Measurements from ENCODE around the gene PVR. TPM values are rescaled to one million over a fixed set of nuclear protein-coding genes. Genes with fewer than 3 reads are reported as not detected.
"Not testable (repeated sequence)": the region's sequence is repeated elsewhere in the genome, so short reads cannot be mapped to it uniquely, and the experiment has no call there.

PVR gene
- total RNA-seq, 1 donor: 156 TPM

GRCh38 chr19:44703336-44704078 is 59.8 kb downstream of the PVR start:
- no peak overlapping the region for H3K4me3 ChIP-seq (ENCODE audit: low read depth, low read length)
- TF ChIP-seq CTCF (IDR thresholded peaks at IDR 0.05; ENCODE audit: insufficient read depth, low read depth, low read length): no peak
- DNase-seq (ENCODE audit: low read depth): no peak

- DNase-seq (ENCODE audit: low read depth): no peak
- no peak for TF ChIP-seq CTCF (IDR thresholded peaks at IDR 0.05; ENCODE audit: insufficient read depth, low read depth, low read length)
Observed at GRCh38 chr19:44704982-44705381, 61.3 kb downstream of the PVR start.

GRCh38 chr19:44705502-44706010 is 61.8 kb downstream of the PVR start:
- no peak overlapping the region for H3K4me3 ChIP-seq (ENCODE audit: low read depth, low read length)
- TF ChIP-seq CTCF (IDR thresholded peaks at IDR 0.05; ENCODE audit: insufficient read depth, low read depth, low read length): no peak
- DNase-seq (ENCODE audit: low read depth): no peak

More at GRCh38 chr19:44704982-44705381, 61.3 kb downstream of the PVR start:
- H3K4me3 ChIP-seq (ENCODE audit: low read depth, low read length): no peak overlapping the region

DNA sequence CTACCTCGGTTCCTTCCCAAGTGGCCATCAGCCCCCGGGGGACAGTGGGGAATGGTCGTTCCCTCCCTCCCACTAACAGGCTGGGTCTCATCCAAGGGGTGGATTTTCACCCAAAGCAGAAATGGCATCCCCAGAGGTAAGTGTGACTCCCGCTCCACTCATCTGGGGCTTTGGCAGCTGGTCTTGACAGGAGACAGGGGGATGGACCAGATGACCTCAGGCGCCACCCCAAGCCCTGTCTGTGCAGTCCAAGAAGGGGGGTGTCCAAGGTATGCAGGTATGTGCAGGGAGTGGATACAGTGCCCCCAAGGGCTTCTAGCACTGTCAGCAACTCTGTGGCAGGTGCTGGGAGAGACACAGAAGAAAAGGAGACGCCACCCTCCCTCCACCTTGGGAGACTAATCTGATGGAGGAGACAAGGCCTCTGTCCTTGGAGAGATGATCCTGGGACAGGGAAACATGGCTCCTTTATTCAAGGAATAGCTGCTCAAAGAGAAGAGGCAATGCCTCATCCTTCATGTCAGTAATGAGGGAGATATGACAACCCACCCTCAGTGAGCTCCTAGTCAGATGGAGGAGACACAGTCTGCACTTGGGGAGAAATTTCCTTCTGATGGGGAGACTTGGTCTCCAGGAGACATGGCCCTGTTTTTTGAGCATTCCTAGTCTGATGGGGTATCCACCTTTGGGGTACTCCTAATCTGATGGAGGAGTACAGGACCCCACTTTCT is 63.0 kb downstream of the PVR start:
- no peak for TF ChIP-seq CTCF (IDR thresholded peaks at IDR 0.05; ENCODE audit: insufficient read depth, low read depth, low read length)
- DNase-seq (ENCODE audit: low read depth): no peak
- no peak overlapping the region for H3K4me3 ChIP-seq (ENCODE audit: low read depth, low read length)

DNA sequence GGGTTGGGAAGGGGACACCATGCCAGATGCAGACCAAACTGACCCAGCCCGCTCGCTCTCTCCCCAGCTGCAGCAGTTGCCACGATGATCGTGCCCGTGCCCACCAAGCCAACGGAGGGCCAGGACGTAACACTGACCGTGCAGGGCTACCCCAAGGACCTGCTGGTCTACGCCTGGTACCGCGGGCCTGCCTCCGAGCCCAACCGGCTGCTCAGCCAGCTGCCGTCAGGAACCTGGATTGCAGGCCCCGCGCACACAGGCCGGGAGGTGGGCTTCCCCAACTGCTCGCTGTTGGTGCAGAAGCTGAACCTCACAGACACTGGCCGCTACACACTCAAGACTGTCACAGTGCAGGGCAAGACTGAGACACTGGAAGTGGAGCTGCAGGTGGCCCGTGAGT is 64.1 kb downstream of the PVR start:
- no peak for DNase-seq (ENCODE audit: low read depth)
- no peak for TF ChIP-seq CTCF (IDR thresholded peaks at IDR 0.05; ENCODE audit: insufficient read depth, low read depth, low read length)
- H3K4me3 ChIP-seq (ENCODE audit: low read depth, low read length): no peak overlapping the region

DNA sequence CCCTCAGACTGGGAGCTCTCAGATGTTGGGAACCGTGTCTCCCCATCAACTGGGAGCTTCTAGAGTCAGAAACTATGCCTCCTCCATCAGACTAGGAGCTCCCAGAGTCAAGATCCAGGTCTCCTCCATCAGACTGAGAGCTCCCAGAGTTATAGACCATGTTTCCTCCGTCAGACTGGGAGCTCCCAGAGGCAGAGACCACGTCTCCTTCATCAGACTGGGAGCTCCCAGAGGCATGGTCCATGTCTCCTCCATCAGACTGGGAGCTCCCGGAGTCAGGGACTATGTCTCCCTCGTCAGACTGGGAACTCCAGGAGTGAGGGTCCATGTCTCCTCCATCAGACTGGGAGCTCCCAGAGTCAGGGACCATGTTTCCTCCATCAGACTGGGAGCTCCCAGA is 65.2 kb downstream of the PVR start:
- no peak for DNase-seq (ENCODE audit: low read depth)
- TF ChIP-seq CTCF (IDR thresholded peaks at IDR 0.05; ENCODE audit: insufficient read depth, low read depth, low read length): no peak

GRCh38 chr19:44709434-44710266 is 65.9 kb downstream of the PVR start:
- not testable (repeated sequence) for H3K4me3 ChIP-seq (ENCODE audit: low read depth, low read length); DNase-seq (ENCODE audit: low read depth)

More for the DNA sequence above, 65.2 kb downstream of the PVR start:
- no peak overlapping the region for H3K4me3 ChIP-seq (ENCODE audit: low read depth, low read length)

All from fibroblast of villous mesenchyme (primary cell).